Brain microvascular endothelial cell (primary cell): ENCODE data around the gene TMEM8B.

Source experiments
- DNase-seq: peaks from one replicate; pipeline ENCODE4 v3.0.0-alpha.2; 2020
- H3K27ac ChIP-seq: fragments of 250-450 bp; sonication (Bioruptor Pico); 2 replicates; pipeline ENCODE4 v1.5.1; 2020; ENCODE audit warnings: mild to moderate bottlenecking, moderate library complexity
- H3K27me3 ChIP-seq: fragments of 250-450 bp; sonication (Bioruptor Pico); replicated peaks from 2 replicates; pipeline ENCODE4 v1.5.1; 2020; ENCODE audit warnings: mild to moderate bottlenecking
- H3K36me3 ChIP-seq: fragments of 250-450 bp; sonication (Bioruptor Pico); replicated peaks from 2 replicates; pipeline ENCODE4 v1.5.1; 2020; ENCODE audit warnings: mild to moderate bottlenecking
- H3K4me3 ChIP-seq: 2 replicates; pipeline ENCODE4 v1.5.1; 2011; ENCODE audit warnings: low read depth, mild to moderate bottlenecking, control low read depth, low read length, moderate library complexity
- in situ Hi-C: cut with HindIII; loops from 2 replicates; pipeline ENCODE4 v1.10.0; 2017; ENCODE audit warnings: low sequenced_read_pairs, low pct_ligation_motif_present
- TF ChIP-seq, protein P1 (sequence below): IDR thresholded peaks from 2 replicates; pipeline ENCODE4 v1.5.1; 2011; ENCODE audit warnings: low read depth, mild to moderate bottlenecking, moderate library complexity, low read length, control low read depth, inconsistent platforms; ENCODE audit errors: missing control alignments

The TMEM8B gene

DNA sequence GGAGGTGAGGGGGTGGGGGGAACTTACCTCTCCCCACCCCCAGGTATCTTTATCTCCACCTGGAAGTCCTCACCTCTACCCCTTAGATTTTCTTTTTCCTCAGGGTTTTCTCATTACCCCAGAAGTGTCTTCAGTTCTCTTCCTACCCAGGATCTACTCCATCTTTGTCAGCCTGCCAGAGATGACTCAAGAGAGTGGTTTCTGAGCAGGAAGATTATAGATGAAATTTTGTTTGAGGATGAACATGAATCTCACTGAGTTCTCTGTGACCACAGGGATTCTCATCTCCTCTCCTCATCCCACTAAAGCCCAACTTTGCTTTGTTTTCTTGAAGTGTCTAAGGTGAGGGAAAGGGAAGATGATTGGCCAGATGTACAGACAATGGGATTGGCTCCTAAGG lies 9.0 kb upstream of the TMEM8B start:
- H3K27ac ChIP-seq, result no peak overlapping the region
- H3K4me3 ChIP-seq, result no peak overlapping the region
- DNase-seq, result peak; percentile 69
- in situ Hi-C loops, result no loop called here
- no peaks in the 10 kb centered on the region for H3K36me3 ChIP-seq
- TF ChIP-seq, protein P1, sequence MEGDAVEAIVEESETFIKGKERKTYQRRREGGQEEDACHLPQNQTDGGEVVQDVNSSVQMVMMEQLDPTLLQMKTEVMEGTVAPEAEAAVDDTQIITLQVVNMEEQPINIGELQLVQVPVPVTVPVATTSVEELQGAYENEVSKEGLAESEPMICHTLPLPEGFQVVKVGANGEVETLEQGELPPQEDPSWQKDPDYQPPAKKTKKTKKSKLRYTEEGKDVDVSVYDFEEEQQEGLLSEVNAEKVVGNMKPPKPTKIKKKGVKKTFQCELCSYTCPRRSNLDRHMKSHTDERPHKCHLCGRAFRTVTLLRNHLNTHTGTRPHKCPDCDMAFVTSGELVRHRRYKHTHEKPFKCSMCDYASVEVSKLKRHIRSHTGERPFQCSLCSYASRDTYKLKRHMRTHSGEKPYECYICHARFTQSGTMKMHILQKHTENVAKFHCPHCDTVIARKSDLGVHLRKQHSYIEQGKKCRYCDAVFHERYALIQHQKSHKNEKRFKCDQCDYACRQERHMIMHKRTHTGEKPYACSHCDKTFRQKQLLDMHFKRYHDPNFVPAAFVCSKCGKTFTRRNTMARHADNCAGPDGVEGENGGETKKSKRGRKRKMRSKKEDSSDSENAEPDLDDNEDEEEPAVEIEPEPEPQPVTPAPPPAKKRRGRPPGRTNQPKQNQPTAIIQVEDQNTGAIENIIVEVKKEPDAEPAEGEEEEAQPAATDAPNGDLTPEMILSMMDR, result no peak
- H3K27me3 ChIP-seq, result no peaks in the 10 kb centered on the region

DNA sequence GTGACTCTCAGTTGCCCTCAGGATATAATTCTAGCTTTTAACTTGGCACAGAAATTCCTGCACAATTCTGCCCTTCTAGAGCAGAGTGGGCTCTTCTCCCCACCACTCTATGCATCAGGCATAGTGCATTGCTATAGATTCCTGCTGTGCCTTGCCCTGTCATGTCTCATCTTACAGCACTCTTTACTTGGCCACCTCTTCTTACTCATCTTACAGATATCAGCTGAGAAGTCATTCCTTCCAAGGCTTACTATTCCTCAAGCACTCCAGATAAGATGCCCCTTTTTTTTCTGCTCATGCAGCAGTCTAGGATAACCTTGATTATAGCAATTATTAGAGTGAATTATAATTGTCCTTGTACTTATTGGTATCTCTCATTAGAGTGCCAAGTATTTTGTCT lies 6.1 kb upstream of the TMEM8B start:
- Histone ChIP-seq H3K27me3 (no peaks in the 10 kb centered on the region), H3K27ac (no peak overlapping the region), H3K4me3 (no peak overlapping the region), H3K36me3 (no peaks in the 10 kb centered on the region)
- no peak for DNase-seq
- TF ChIP-seq, protein P1, result no peak
- in situ Hi-C loops, result no loop called here

DNA sequence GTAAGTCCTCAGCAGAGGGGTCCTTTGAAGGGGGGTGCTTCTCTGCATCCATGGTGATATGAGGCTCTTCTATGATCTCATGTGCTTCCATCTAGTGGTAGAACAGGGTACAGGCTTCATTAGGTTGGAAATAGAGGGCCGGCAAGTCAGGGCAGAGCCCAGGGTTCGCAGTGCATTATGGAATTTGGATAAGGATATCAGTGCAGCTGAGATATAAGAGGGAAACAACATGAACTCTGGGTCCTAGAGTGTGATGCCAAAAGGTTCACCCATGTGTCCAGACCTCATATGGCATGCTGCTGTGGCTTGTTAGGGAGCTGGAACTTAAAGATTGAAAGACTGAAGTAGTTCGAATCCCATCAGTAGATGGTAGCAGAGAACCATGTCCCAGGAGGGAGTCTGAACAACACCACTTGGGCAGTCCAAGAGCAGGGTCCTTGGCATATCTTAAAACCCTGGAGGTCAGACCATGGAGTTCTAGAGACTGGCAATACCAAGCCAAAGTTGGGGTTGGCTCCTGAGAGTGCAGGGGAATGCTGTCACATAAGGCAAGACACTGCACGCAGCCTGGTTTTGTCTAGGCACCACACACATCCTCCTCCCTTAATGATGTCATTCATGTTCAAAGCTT lies 2.8 kb upstream of the TMEM8B start:
- Histone ChIP-seq H3K36me3 (no peaks in the 10 kb centered on the region), H3K27me3 (no peaks in the 10 kb centered on the region), H3K27ac (no peak overlapping the region), H3K4me3 (no peak overlapping the region)
- in situ Hi-C loops, result no loop called here
- TF ChIP-seq, protein P1, result peak; percentile 83
- DNase-seq, result peak; percentile 68

DNA sequence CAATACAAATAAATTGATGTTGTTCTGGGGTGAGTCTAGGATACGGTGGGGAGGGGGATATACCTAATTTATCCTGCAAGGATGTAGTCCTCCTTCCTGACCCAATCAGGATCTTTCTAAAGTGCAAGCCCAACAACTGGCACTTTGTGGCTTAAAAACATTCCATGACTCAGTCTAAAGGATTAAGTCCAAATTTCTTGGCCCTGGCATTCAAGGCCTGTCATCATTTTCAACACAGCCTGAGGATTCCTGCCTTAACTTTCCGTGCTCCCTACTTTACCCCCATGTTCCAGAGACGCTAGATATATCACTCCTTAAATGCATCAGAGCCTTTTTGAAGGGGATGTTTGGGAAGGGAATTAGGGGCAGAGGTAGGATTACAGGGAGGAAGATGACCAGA lies 1.5 kb upstream of the TMEM8B start:
- H3K27me3 ChIP-seq, result no peaks in the 10 kb centered on the region
- no peak for DNase-seq
- no peak overlapping the region for H3K4me3 ChIP-seq
- no peaks in the 10 kb centered on the region for H3K36me3 ChIP-seq
- in situ Hi-C loops, result no loop called here
- TF ChIP-seq, protein P1, result no peak
- no peak overlapping the region for H3K27ac ChIP-seq

DNA sequence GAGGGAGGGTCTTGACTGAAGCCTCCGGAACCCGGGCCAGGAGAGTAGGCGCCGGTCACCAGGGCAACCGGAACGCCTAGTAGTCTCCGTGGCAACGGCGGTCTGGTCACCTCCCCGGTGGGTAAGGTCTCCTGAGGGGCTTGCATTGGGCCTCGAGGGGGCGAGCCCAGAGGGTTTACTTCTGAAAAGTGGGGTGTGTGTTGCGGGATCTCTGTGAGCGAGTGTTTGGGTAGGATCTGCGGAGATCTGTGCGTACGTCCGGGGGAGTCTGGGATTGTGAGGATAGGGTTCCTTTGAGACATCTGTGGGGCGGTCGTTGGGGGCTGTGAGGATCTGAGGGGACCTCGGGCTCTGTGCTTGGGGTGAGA lies 328 bp upstream of the TMEM8B start, which contains the start of gene FAM221B:
Gene FAM221B, minus strand, starts transcription at position 17 of the 368 bp plus-strand sequence. CDS start 2,571 bp downstream, outside the sequence.
- Histone ChIP-seq H3K27me3 (no peaks in the 10 kb centered on the region), H3K36me3 (no peaks in the 10 kb centered on the region), H3K27ac (peak within 1 kb of the TSS; percentile 62), H3K4me3 (peak within 1 kb of the TSS; percentile 77)
- TF ChIP-seq, protein P1, result no peak
- in situ Hi-C loops, result no loop called here
- no peak for DNase-seq

DNA sequence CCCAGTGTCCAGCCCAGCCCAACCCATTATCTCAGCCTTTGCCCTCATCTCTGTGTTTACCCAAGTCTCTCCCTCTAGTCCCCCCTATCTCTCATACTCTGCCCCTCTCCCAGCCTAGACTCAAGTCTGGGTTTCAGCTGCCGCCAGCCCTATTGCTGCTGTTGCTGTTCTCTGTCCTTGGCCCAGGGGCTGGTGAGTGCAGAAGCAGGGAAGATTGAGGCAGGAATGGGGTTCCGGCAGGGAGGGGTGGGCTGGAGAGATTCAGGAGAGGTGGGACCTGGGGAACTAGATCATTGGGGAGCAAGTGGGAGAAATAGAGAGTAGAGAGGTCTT lies 702 bp downstream of the TMEM8B start:
- in situ Hi-C loops, result no loop called here
- TF ChIP-seq, protein P1, result no peak
- DNase-seq, result no peak
- Histone ChIP-seq H3K4me3 (peak overlapping the region; percentile 77), H3K27me3 (no peaks in the 10 kb centered on the region), H3K36me3 (no peaks in the 10 kb centered on the region), H3K27ac (no peak overlapping the region)
